Upper lobe of left lung (tissue), 6 donors: ENCODE measurements around the gene BAAT. TPM values are rescaled to one million over a fixed set of nuclear protein-coding genes. Genes with fewer than 3 reads are reported as not detected.

ENCODE experiments used
- small RNA-seq, 4 donors: library from RNA; depleted of rRNA; stranded (forward); fragments of <200 nt; gene quantifications; one replicate each; pipeline ENCODE3, GENCODE V24; 2016
- total RNA-seq, 6 donors: library from RNA; depleted of rRNA in 4 of 6; stranded (reverse); fragments of >200 nt in 4 of 6; gene quantifications; one replicate each; pipeline versions ENCODE4 v1.1.0 to v1.2.1, GENCODE V29; 2016 to 2021
- donor health status: DM: no; HTN: no; CAD: no; lungs with moderate emphysema.
- donor health status: DM: no; HTN: yes; CAD: no; lungs with severe emphysema.

The BAAT gene
- total RNA-seq, 6 donors from 2014 or later, result 1.7 to 3.3 TPM; not detected in 4

Small RNA genes within 50 kb of the gene (small RNA-seq; reads per million reads assigned to genes)
- 0 reads per million in 4 donors for gene RF00322

Other genes starting within 250 kb of the BAAT start
- 10 to 100 TPM in 2 of 6 donors, 1 to 10 TPM in 4; 3.9 to 13.4 (median 9.2) TPM for gene MRPL50, start 13.6 kb upstream of the BAAT start, total RNA-seq
- 10 to 100 TPM; 10.4 to 25.1 (median 13.4) TPM for gene ZNF189, start 13.8 kb upstream of the BAAT start, total RNA-seq
- 1 to 10 TPM in 2 of 6 donors, not detected in 4; 1.3 to 1.8 TPM for gene ALDOB, start 50.8 kb upstream of the BAAT start, total RNA-seq
- 10 to 100 TPM; 12.2 to 45.6 (median 29.6) TPM for gene RNF20, start 148.8 kb upstream of the BAAT start, total RNA-seq
- not detected for gene PPP3R2, start 210.0 kb upstream of the BAAT start, total RNA-seq